A549 (cell line): Measurements from ENCODE around the gene SH2B3.

Source experiments
- JUN ChIP-seq, 2 experiments: fragments of >200 bp; sonication (Bioruptor Twin); formaldehyde crosslinking; IDR thresholded peaks; 2 replicates in 1 of 2; 3 replicates in 1 of 2; pipeline ENCODE4 v1.6.1; 2016 to 2017
- RCOR1 ChIP-seq: fragments of 150-350 bp; IDR thresholded peaks from 2 replicates; pipeline ENCODE4 v1.6.1; 2014; ENCODE audit warnings: antibody characterized with exemption, low read length, low read depth
- REST ChIP-seq: fragments of 200-600 bp; sonication (generic); IDR thresholded peaks from 2 replicates; pipeline ENCODE4 v1.6.1; 2016; ENCODE audit warnings: antibody characterized with exemption, mild to moderate bottlenecking, moderate library complexity

DNA sequence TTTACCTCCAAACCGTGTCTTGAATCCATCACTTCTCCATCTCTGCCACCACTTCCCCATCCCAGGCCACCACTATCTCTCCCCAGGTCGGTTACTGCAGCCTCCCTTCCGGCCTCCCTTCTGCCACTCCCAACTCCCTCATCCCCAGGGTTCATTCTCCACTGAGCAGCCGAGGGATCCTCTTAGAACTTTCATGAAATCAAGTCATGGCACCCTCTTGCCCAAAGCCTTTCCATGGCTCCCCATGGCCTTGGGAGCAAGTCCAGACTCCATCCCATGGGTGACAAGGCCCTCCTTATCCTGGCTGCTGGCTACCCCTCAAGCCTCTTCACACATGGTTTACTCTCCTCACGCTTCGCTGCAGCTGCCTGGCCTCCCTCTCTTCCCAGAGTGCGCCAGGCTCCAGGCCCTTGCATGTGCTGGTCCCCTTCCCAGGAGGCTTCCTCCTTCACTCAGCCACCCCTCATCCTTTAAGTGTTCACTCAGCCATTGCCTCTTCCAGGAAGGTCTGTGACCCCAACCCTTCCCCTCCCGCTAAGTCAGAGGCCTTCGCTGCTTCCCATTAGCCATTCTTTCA, 17.9 kb upstream of the SH2B3 start:
- TF ChIP-seq JUN (IDR thresholded peaks at IDR 0.05) (no peak), RCOR1 (no peak), REST (no peak)
